Measurements from ENCODE around the gene RSPH10B2. TPM values are rescaled to one million over a fixed set of nuclear protein-coding genes. Genes with fewer than 3 reads are reported as not detected.
"Not testable (repeated sequence)": the region's sequence is repeated elsewhere in the genome, so short reads cannot be mapped to it uniquely, and the experiment has no call there.

The RSPH10B2 gene
- total RNA-seq, 1 experiment from 2014 or later, result not detected

GRCh38 chr7:6831018-6831725 lies 77.3 kb downstream of the RSPH10B2 start:
- Mint-ChIP-seq H3K36me3 (ENCODE audit: insufficient read depth, unreplicated experiment) (no peaks in the 10 kb centered on the region), H3K27me3 (ENCODE audit: insufficient read depth, unreplicated experiment) (peaks cover 17% of the 10 kb centered on the region), H3K4me3 (ENCODE audit: unreplicated experiment) (no peak overlapping the region), H3K4me1 (ENCODE audit: insufficient read depth, unreplicated experiment) (no peaks in the 10 kb centered on the region), H3K9me3 (ENCODE audit: unreplicated experiment) (no peaks in the 10 kb centered on the region), H3K27ac (ENCODE audit: low read depth, unreplicated experiment) (no peak overlapping the region)
- DNase-seq (ENCODE audit: unreplicated experiment), result no peak
- CTCF ChIA-PET, result no interaction called here
- POLR2A ChIA-PET, result no interaction called here
- TF ChIP-seq, protein P1, sequence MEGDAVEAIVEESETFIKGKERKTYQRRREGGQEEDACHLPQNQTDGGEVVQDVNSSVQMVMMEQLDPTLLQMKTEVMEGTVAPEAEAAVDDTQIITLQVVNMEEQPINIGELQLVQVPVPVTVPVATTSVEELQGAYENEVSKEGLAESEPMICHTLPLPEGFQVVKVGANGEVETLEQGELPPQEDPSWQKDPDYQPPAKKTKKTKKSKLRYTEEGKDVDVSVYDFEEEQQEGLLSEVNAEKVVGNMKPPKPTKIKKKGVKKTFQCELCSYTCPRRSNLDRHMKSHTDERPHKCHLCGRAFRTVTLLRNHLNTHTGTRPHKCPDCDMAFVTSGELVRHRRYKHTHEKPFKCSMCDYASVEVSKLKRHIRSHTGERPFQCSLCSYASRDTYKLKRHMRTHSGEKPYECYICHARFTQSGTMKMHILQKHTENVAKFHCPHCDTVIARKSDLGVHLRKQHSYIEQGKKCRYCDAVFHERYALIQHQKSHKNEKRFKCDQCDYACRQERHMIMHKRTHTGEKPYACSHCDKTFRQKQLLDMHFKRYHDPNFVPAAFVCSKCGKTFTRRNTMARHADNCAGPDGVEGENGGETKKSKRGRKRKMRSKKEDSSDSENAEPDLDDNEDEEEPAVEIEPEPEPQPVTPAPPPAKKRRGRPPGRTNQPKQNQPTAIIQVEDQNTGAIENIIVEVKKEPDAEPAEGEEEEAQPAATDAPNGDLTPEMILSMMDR (IDR thresholded peaks at IDR 0.05; ENCODE audit: unreplicated experiment), result no peak
- BruUV-seq (replicated peaks), result no TSS peak
- intact Hi-C loops (cut with micrococcal nuclease), result no loop called here

- no peaks in the 10 kb centered on the region for H3K9me3 Mint-ChIP-seq (ENCODE audit: unreplicated experiment)
- intact Hi-C loops (cut with micrococcal nuclease), result no loop called here
- POLR2A ChIA-PET, result no interaction called here
- DNase-seq (ENCODE audit: unreplicated experiment), result no peak
- no TSS peak for BruUV-seq (replicated peaks)
- no peak overlapping the region for H3K27ac Mint-ChIP-seq (ENCODE audit: low read depth, unreplicated experiment)
- H3K36me3 Mint-ChIP-seq (ENCODE audit: insufficient read depth, unreplicated experiment), result no peaks in the 10 kb centered on the region
- peaks cover 17% of the 10 kb centered on the region for H3K27me3 Mint-ChIP-seq (ENCODE audit: insufficient read depth, unreplicated experiment)
- CTCF ChIA-PET, result no interaction called here
- TF ChIP-seq, protein P1 (IDR thresholded peaks at IDR 0.05; ENCODE audit: unreplicated experiment), result no peak
- no peaks in the 10 kb centered on the region for H3K4me1 Mint-ChIP-seq (ENCODE audit: insufficient read depth, unreplicated experiment)
- H3K4me3 Mint-ChIP-seq (ENCODE audit: unreplicated experiment), result no peak overlapping the region
These were observed 79.7 kb downstream of the RSPH10B2 start for GRCh38 chr7:6833636-6834035.

DNA sequence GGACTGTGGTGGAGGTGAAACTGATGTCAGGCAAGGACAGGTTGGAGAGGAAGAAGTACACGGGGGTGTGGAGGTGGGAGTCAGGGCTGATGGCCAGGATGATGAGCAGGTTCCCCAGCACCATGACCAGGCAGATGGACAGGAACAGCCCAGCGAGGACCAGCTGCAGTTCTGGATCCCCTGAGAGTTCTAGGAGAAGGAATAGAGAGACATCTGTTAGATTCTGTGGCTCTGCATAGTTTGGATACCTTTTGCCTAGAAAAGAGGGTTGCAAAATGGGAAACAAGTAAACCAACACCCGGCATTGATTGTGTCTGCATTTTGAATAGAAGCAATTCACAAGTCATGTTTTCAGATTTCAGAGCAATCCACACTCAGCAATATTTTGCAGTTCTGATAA lies 81.6 kb downstream of the RSPH10B2 start:
- peaks cover 17% of the 10 kb centered on the region for H3K27me3 Mint-ChIP-seq (ENCODE audit: insufficient read depth, unreplicated experiment)
- H3K27ac Mint-ChIP-seq (ENCODE audit: low read depth, unreplicated experiment); BruUV-seq (replicated peaks); intact Hi-C loops (cut with micrococcal nuclease); H3K9me3 Mint-ChIP-seq (ENCODE audit: unreplicated experiment); POLR2A ChIA-PET; H3K4me3 Mint-ChIP-seq (ENCODE audit: unreplicated experiment); H3K36me3 Mint-ChIP-seq (ENCODE audit: insufficient read depth, unreplicated experiment); CTCF ChIA-PET; DNase-seq (ENCODE audit: unreplicated experiment); H3K4me1 Mint-ChIP-seq (ENCODE audit: insufficient read depth, unreplicated experiment): not testable (repeated sequence)

DNA sequence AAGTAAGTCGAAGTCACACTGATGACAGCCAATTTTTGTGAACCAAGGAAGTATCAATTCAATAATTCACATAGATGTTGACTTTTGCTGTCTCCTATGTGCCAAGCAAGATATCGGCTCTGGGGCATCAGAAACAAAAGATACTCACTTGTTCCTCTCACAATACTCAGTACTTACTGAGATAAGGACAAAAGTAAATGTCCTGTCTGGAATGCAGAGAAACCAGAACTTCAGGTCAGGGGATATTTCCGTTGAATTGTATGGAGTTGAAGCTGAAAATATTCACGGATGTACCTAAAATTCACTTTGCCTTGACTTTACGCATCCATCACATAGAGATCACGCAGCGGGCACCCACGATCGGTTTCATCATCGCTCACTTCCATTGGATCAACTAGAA lies 83.2 kb downstream of the RSPH10B2 start:
- DNase-seq (ENCODE audit: unreplicated experiment); H3K36me3 Mint-ChIP-seq (ENCODE audit: insufficient read depth, unreplicated experiment); CTCF ChIA-PET; BruUV-seq (replicated peaks); H3K9me3 Mint-ChIP-seq (ENCODE audit: unreplicated experiment); H3K27ac Mint-ChIP-seq (ENCODE audit: low read depth, unreplicated experiment); H3K4me1 Mint-ChIP-seq (ENCODE audit: insufficient read depth, unreplicated experiment); intact Hi-C loops (cut with micrococcal nuclease); POLR2A ChIA-PET; H3K4me3 Mint-ChIP-seq (ENCODE audit: unreplicated experiment): not testable (repeated sequence)
- peaks cover 17% of the 10 kb centered on the region for H3K27me3 Mint-ChIP-seq (ENCODE audit: insufficient read depth, unreplicated experiment)

DNA sequence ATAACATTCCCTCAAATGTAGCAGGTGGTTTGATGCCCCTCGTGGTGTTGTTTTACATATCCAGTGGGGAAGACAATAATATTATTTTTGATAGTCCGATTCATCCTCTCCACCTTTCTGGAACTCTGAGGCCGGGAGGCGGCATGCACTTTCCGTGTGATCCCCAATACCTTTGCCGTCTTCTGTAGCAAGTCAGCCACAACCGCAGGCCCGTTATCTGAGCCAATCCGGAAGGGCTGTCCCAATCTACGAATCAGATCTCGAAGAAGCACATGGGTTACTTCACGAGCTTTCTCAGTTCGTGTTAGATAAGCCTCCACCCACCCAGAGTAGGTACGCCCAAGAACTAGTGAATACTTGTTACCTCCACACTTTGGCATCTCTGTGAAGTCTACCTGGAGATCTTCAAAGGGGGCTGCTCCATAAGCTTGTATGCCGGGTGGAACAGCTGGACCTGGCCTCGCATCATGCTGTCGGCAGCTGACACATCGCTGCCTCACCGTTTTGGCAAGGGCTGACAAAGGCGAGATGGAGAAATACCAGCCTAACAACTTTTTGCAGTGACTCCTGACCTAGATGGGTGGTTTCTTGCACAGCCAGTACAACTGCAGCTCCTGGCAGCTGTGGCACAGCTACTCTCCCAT lies 88.5 kb downstream of the RSPH10B2 start:
- peak; percentile 51 for DNase-seq (ENCODE audit: unreplicated experiment)
- H3K9me3 Mint-ChIP-seq (ENCODE audit: unreplicated experiment); H3K27me3 Mint-ChIP-seq (ENCODE audit: insufficient read depth, unreplicated experiment); BruUV-seq (replicated peaks); POLR2A ChIA-PET; intact Hi-C loops (cut with micrococcal nuclease); H3K36me3 Mint-ChIP-seq (ENCODE audit: insufficient read depth, unreplicated experiment); H3K27ac Mint-ChIP-seq (ENCODE audit: low read depth, unreplicated experiment); H3K4me1 Mint-ChIP-seq (ENCODE audit: insufficient read depth, unreplicated experiment): not testable (repeated sequence)
- H3K4me3 Mint-ChIP-seq (ENCODE audit: unreplicated experiment), result peak overlapping the region; percentile 19
- CTCF ChIA-PET, result interaction anchor here (0.6 kb wide), 1 partner anchor 1066 kb away, joined by 3 read pairs; no protein-coding TSS in a partner anchor

- POLR2A ChIA-PET; H3K36me3 Mint-ChIP-seq (ENCODE audit: insufficient read depth, unreplicated experiment); CTCF ChIA-PET; intact Hi-C loops (cut with micrococcal nuclease); H3K9me3 Mint-ChIP-seq (ENCODE audit: unreplicated experiment); H3K4me3 Mint-ChIP-seq (ENCODE audit: unreplicated experiment); H3K27me3 Mint-ChIP-seq (ENCODE audit: insufficient read depth, unreplicated experiment); DNase-seq (ENCODE audit: unreplicated experiment); BruUV-seq (replicated peaks); H3K4me1 Mint-ChIP-seq (ENCODE audit: insufficient read depth, unreplicated experiment); H3K27ac Mint-ChIP-seq (ENCODE audit: low read depth, unreplicated experiment): not testable (repeated sequence)
These were observed 89.2 kb downstream of the RSPH10B2 start for GRCh38 chr7:6843092-6843491.

- CTCF ChIA-PET; H3K4me3 Mint-ChIP-seq (ENCODE audit: unreplicated experiment); intact Hi-C loops (cut with micrococcal nuclease); H3K9me3 Mint-ChIP-seq (ENCODE audit: unreplicated experiment); POLR2A ChIA-PET; H3K27me3 Mint-ChIP-seq (ENCODE audit: insufficient read depth, unreplicated experiment); H3K36me3 Mint-ChIP-seq (ENCODE audit: insufficient read depth, unreplicated experiment); DNase-seq (ENCODE audit: unreplicated experiment); H3K27ac Mint-ChIP-seq (ENCODE audit: low read depth, unreplicated experiment); BruUV-seq (replicated peaks); H3K4me1 Mint-ChIP-seq (ENCODE audit: insufficient read depth, unreplicated experiment): not testable (repeated sequence)
These were observed 89.8 kb downstream of the RSPH10B2 start for GRCh38 chr7:6843654-6844053.

GRCh38 chr7:6845971-6846449 lies 92.1 kb downstream of the RSPH10B2 start:
- DNase-seq (ENCODE audit: unreplicated experiment); H3K4me1 Mint-ChIP-seq (ENCODE audit: insufficient read depth, unreplicated experiment); H3K9me3 Mint-ChIP-seq (ENCODE audit: unreplicated experiment); BruUV-seq (replicated peaks); H3K27me3 Mint-ChIP-seq (ENCODE audit: insufficient read depth, unreplicated experiment); POLR2A ChIA-PET; H3K36me3 Mint-ChIP-seq (ENCODE audit: insufficient read depth, unreplicated experiment); intact Hi-C loops (cut with micrococcal nuclease); H3K4me3 Mint-ChIP-seq (ENCODE audit: unreplicated experiment); CTCF ChIA-PET; H3K27ac Mint-ChIP-seq (ENCODE audit: low read depth, unreplicated experiment): not testable (repeated sequence)

All from MCF 10A (cell line).